B cell (primary cell): ENCODE measurements around the gene MMP23B. TPM values are rescaled to one million over a fixed set of nuclear protein-coding genes. Genes with fewer than 3 reads are reported as not detected.
"Not testable (repeated sequence)": the region's sequence is repeated elsewhere in the genome, so short reads cannot be mapped to it uniquely, and the experiment has no call there.

Experiments
- ATAC-seq: fragments of 200-7000 bp; cut with Tn5 transposase; one replicate; pipeline ENCODE4 v1.10.0; 2021; ENCODE audit warnings: low read depth, mild to moderate bottlenecking, moderate number of reproducible peaks, moderate library complexity
- CTCF ChIA-PET: fragments of 350-600 bp; sonication (Branson Sonifier 250); formaldehyde crosslinking; loops from one replicate; lab custom pipeline; 2021; ENCODE audit warnings: antibody characterized with exemption, inconsistent platforms; lab: Charles Lee
- POLR2A ChIA-PET: fragments of 350-600 bp; sonication (Branson Sonifier 250); formaldehyde crosslinking; loops from one replicate; lab custom pipeline; 2021; ENCODE audit warnings: antibody characterized with exemption; lab: Charles Lee
- DNase-seq: peaks from one replicate; pipeline ENCODE4 v3.0.0; 2013
- H2AFZ ChIP-seq: 2 replicates; pipeline ENCODE4 v1.6.1; 2012; ENCODE audit warnings: mild to moderate bottlenecking, low read depth, low read length; ENCODE audit not compliant: insufficient read depth, poor library complexity, severe bottlenecking
- H3K27ac ChIP-seq, 2 donors: 1 replicate in 1 of 2; 2 replicates in 1 of 2; pipeline ENCODE4 v1.5.1; 2012 to 2013; ENCODE audit warnings: low read length in 2 of 2, mild to moderate bottlenecking in 2 of 2, moderate library complexity in 1 of 2
- H3K27me3 ChIP-seq, 4 experiments: fragments of 200-600 bp in 1 of 4; sonication (generic) in 1 of 4; replicated peaks in 1 of 4; 1 replicate in 2 of 4; 2 replicates in 2 of 4; pipeline versions ENCODE4 v1.6.1 to v1.7.0; 2013 to 2016; ENCODE audit warnings: low read length in 3 of 4, mild to moderate bottlenecking in 2 of 4, mixed read lengths in 1 of 4, moderate library complexity in 1 of 4; ENCODE audit not compliant: insufficient read depth in 4 of 4, control insufficient read depth in 3 of 4; ENCODE audit errors: control extremely low read depth in 1 of 4
- H3K36me3 ChIP-seq, 2 experiments: replicated peaks in 1 of 2; 1 replicate in 1 of 2; 2 replicates in 1 of 2; pipeline versions ENCODE4 v1.6.1 to v1.7.1; 2013; ENCODE audit warnings: low read length in 1 of 2; ENCODE audit not compliant: insufficient read depth in 2 of 2, control insufficient read depth in 1 of 2; ENCODE audit errors: control extremely low read depth in 1 of 2, extremely low read depth in 1 of 2
- H3K4me1 ChIP-seq, 2 donors: fragments of 200-600 bp in 1 of 2; sonication (generic) in 1 of 2; 1 replicate in 1 of 2; 2 replicates in 1 of 2; pipeline versions ENCODE4 v1.5.1 to v1.6.1; 2013 to 2017; ENCODE audit warnings: low read length in 2 of 2; ENCODE audit not compliant: control insufficient read depth in 2 of 2, insufficient read depth in 2 of 2
- H3K4me2 ChIP-seq: replicated peaks from 2 replicates; pipeline ENCODE3; 2012; ENCODE audit warnings: mild to moderate bottlenecking, low read depth, low read length; ENCODE audit not compliant: poor library complexity, severe bottlenecking
- H3K4me3 ChIP-seq, 5 experiments: fragments of 200-600 bp in 1 of 5; sonication (generic) in 1 of 5; 1 replicate in 3 of 5; 2 replicates in 2 of 5; pipeline versions ENCODE4 v1.5.1 to v1.7.0; 2011 to 2016; ENCODE audit warnings: low read length in 4 of 5, mild to moderate bottlenecking in 4 of 5, low read depth in 2 of 5, control low read depth in 1 of 5, moderate library complexity in 1 of 5; ENCODE audit not compliant: insufficient read depth in 1 of 5; ENCODE audit errors: control extremely low read depth in 1 of 5, extremely low read depth in 1 of 5
- H3K79me2 ChIP-seq: fragments of 200-600 bp; sonication (generic); one replicate; pipeline ENCODE4 v1.6.0; 2016; ENCODE audit warnings: low read length; ENCODE audit not compliant: control insufficient read depth, insufficient read depth
- H3K9ac ChIP-seq: fragments of 200-600 bp; sonication (generic); 2 replicates; pipeline ENCODE4 v1.6.1; 2017; ENCODE audit warnings: mild to moderate bottlenecking, low read length, moderate library complexity
- H3K9me3 ChIP-seq, 3 donors: one replicate each; pipeline versions ENCODE4 v1.6.1 to v1.7.1; 2013; ENCODE audit warnings: low read length in 2 of 3; ENCODE audit not compliant: control insufficient read depth in 2 of 3, insufficient read depth in 1 of 3; ENCODE audit errors: control extremely low read depth in 1 of 3
- H4K20me1 ChIP-seq: 2 replicates; pipeline ENCODE4 v1.6.0; 2012; ENCODE audit warnings: mild to moderate bottlenecking, low read length; ENCODE audit not compliant: insufficient read depth, control insufficient read depth, poor library complexity, severe bottlenecking
- H3K27ac Mint-ChIP-seq: one replicate; pipeline ENCODE4 v1.8.0; 2021; ENCODE audit warnings: mixed read lengths
- H3K27me3 Mint-ChIP-seq: one replicate; pipeline ENCODE4 v1.8.0; 2021; ENCODE audit warnings: mixed read lengths
- H3K4me1 Mint-ChIP-seq: one replicate; pipeline ENCODE4 v1.8.0; 2021; ENCODE audit warnings: mixed read lengths
- H3K4me3 Mint-ChIP-seq: one replicate; pipeline ENCODE4 v1.8.0; 2021; ENCODE audit warnings: mixed read lengths
- H3K9me3 Mint-ChIP-seq: one replicate; pipeline ENCODE4 v1.8.0; 2022; ENCODE audit warnings: mixed read lengths; ENCODE audit not compliant: insufficient read depth
- WGBS: methylation state at CpG from one replicate; pipeline ENCODE4 v1.1.5; 2013; ENCODE audit warnings: missing lambda C conversion rate; ENCODE audit not compliant: insufficient coverage; 5-methylcytosine and 5-hydroxymethylcytosine counted together
- intact Hi-C: fragments of 100-400 bp; cut with micrococcal nuclease; formaldehyde crosslinking; loops from one replicate; pipeline ENCODE4 v1.10.0; 2022
- polyA plus RNA-seq: library from polyadenylated mRNA; depleted of rRNA; stranded (reverse); fragments of >200 nt; gene quantifications from 2 replicates; pipeline ENCODE4 v1.2.3, GENCODE V29; 2012
- total RNA-seq, 2 donors: library from RNA; stranded (reverse); fragments of 120-200 nt in 1 of 2; gene quantifications; 1 replicate in 1 of 2; 2 replicates in 1 of 2; pipeline versions ENCODE4 v1.2.3 to v1.2.4, GENCODE V29; 2013 to 2022

The MMP23B gene
- total and polyA plus RNA-seq, 2 donors (not counting 1 experiment from before 2014, with no cell fraction given): 1.0 to 1.7 TPM

- H3K4me1 ChIP-seq, intact Hi-C loops, CTCF ChIA-PET, H3K27ac Mint-ChIP-seq, H2AFZ ChIP-seq, H3K4me2 ChIP-seq, H3K36me3 ChIP-seq, DNase-seq, POLR2A ChIA-PET, H3K9me3 Mint-ChIP-seq, H3K4me3 Mint-ChIP-seq, H3K79me2 ChIP-seq, H3K27ac ChIP-seq, H3K4me3 ChIP-seq, H3K27me3 Mint-ChIP-seq, H3K4me1 Mint-ChIP-seq, H3K9me3 ChIP-seq, H4K20me1 ChIP-seq, H3K9ac ChIP-seq, H3K27me3 ChIP-seq, ATAC-seq: not testable (repeated sequence)
- no CpG with 5 or more reads among the region's 25 CpGs for WGBS
Observed at GRCh38 chr1:1640081-1640480, 8.1 kb downstream of the MMP23B start.

GRCh38 chr1:1640711-1641461 lies 8.9 kb downstream of the MMP23B start:
- ATAC-seq, H3K4me3 ChIP-seq, CTCF ChIA-PET, H3K27ac ChIP-seq, H3K4me1 ChIP-seq, H3K9ac ChIP-seq, H3K4me2 ChIP-seq, H3K27me3 ChIP-seq, H3K9me3 ChIP-seq, DNase-seq, H3K27me3 Mint-ChIP-seq, H3K4me1 Mint-ChIP-seq, POLR2A ChIA-PET, H3K79me2 ChIP-seq, H2AFZ ChIP-seq, H3K9me3 Mint-ChIP-seq, H3K4me3 Mint-ChIP-seq, H3K36me3 ChIP-seq, H3K27ac Mint-ChIP-seq, intact Hi-C loops, H4K20me1 ChIP-seq: not testable (repeated sequence)
- WGBS: 96% methylated on average over 11 of the region's 38 CpGs

- H3K27ac Mint-ChIP-seq, intact Hi-C loops, H3K27me3 Mint-ChIP-seq, H3K4me1 Mint-ChIP-seq, H4K20me1 ChIP-seq, H3K79me2 ChIP-seq, H3K27me3 ChIP-seq, ATAC-seq, DNase-seq, H3K4me1 ChIP-seq, H3K9me3 ChIP-seq, POLR2A ChIA-PET, H3K27ac ChIP-seq, H3K4me3 Mint-ChIP-seq, H3K4me2 ChIP-seq, H3K9me3 Mint-ChIP-seq, H3K4me3 ChIP-seq, H3K9ac ChIP-seq, H2AFZ ChIP-seq: not testable (repeated sequence)
- WGBS: no CpG with 5 or more reads among the region's 5 CpGs
- peaks cover 1 to 25% of the 10 kb centered on the region in 2 experiments for H3K36me3 ChIP-seq
- CTCF ChIA-PET: interaction anchor here (1.1 kb wide), 1 partner anchor 262 kb away, joined by 3 read pairs; no protein-coding TSS in a partner anchor
Observed at GRCh38 chr1:1646326-1646725, 14.4 kb downstream of the MMP23B start.

GRCh38 chr1:1647567-1648241 lies 15.7 kb downstream of the MMP23B start:
- ATAC-seq, H4K20me1 ChIP-seq, H3K4me3 ChIP-seq, H3K27me3 ChIP-seq, DNase-seq, H3K27ac Mint-ChIP-seq, H3K9ac ChIP-seq, H3K9me3 ChIP-seq, POLR2A ChIA-PET, intact Hi-C loops, H3K4me1 Mint-ChIP-seq, H3K27me3 Mint-ChIP-seq, H2AFZ ChIP-seq, H3K9me3 Mint-ChIP-seq, H3K4me3 Mint-ChIP-seq, H3K4me1 ChIP-seq, CTCF ChIA-PET, H3K4me2 ChIP-seq, H3K27ac ChIP-seq, H3K79me2 ChIP-seq: not testable (repeated sequence)
- WGBS: 97% methylated on average over 6 of the region's 17 CpGs
- H3K36me3 ChIP-seq: peaks cover 4 to 38% of the 10 kb centered on the region in 2 experiments
